ENCODE results near the gene FOXJ1.

- TF ChIP-seq CTCF (conservative IDR thresholded peaks at IDR 0.05; ENCODE audit: low read length), result peak; percentile 29; the same call in 1 of the 2 replicates
- no peak for TF ChIP-seq EZH2phosphoT487 (IDR thresholded peaks at IDR 0.05; ENCODE audit: borderline replicate concordance)
Observed at GRCh38 chr17:76088041-76088867, 52.8 kb downstream of the FOXJ1 start.
